ENCODE data around the gene TDRD6.

DNA sequence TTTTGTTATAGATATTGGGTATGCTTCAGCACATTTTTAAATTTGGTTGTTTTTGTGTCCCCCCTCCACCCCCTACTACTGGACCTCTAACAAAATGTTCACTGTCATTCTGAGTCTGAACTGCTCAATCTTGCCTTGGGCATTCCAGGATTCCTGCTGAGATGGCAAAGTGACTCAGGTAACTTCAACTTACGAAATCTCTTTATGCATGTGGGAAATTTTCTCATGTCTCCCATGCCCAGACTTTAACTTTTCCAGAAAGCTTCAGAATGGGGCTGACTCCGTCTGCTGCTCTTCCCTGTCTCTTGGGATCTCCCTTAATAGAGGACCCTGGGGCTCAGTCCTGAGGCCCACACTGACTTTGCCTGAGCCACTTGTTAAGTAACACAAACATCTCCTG lies 49.0 kb upstream of the TDRD6 start:
- TF ChIP-seq, protein P1, sequence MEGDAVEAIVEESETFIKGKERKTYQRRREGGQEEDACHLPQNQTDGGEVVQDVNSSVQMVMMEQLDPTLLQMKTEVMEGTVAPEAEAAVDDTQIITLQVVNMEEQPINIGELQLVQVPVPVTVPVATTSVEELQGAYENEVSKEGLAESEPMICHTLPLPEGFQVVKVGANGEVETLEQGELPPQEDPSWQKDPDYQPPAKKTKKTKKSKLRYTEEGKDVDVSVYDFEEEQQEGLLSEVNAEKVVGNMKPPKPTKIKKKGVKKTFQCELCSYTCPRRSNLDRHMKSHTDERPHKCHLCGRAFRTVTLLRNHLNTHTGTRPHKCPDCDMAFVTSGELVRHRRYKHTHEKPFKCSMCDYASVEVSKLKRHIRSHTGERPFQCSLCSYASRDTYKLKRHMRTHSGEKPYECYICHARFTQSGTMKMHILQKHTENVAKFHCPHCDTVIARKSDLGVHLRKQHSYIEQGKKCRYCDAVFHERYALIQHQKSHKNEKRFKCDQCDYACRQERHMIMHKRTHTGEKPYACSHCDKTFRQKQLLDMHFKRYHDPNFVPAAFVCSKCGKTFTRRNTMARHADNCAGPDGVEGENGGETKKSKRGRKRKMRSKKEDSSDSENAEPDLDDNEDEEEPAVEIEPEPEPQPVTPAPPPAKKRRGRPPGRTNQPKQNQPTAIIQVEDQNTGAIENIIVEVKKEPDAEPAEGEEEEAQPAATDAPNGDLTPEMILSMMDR (IDR thresholded peaks at IDR 0.05), result no peak
- TF ChIP-seq POLR2A (IDR thresholded peaks at IDR 0.05) (no peak), EP300 (IDR thresholded peaks at IDR 0.05; ENCODE audit: low read depth) (no peak), POLR2AphosphoS5 (IDR thresholded peaks at IDR 0.05) (no peak)

Measured in transverse colon (tissue), 4 donors.